Globus pallidus (tissue), 1 donor: ENCODE results near the gene ISLR2.
"Not testable (repeated sequence)": the region's sequence is repeated elsewhere in the genome, so short reads cannot be mapped to it uniquely, and the experiment has no call there.

Experiments used
- DNase-seq: peaks from one replicate; pipeline ENCODE4 v3.0.0-alpha.2; 2015; ENCODE audit warnings: low spot score

Gene ISLR2

GRCh38 chr15:74157868-74158827 lies 27.8 kb downstream of the ISLR2 start:
- DNase-seq: no peak

- no peak for DNase-seq
Measured at GRCh38 chr15:74158855-74159650, 28.7 kb downstream of the ISLR2 start.

GRCh38 chr15:74159773-74160172 lies 29.4 kb downstream of the ISLR2 start:
- no peak for DNase-seq

GRCh38 chr15:74160390-74160789 lies 30.0 kb downstream of the ISLR2 start:
- not testable (repeated sequence) for DNase-seq

- not testable (repeated sequence) for DNase-seq
Measured at GRCh38 chr15:74162195-74162536, 31.8 kb downstream of the ISLR2 start.

- no peak for DNase-seq
Measured at GRCh38 chr15:74165461-74165860, 35.1 kb downstream of the ISLR2 start.

- DNase-seq: no peak
Measured at GRCh38 chr15:74167891-74168331, 37.5 kb downstream of the ISLR2 start.

GRCh38 chr15:74168711-74169126 lies 38.3 kb downstream of the ISLR2 start:
- no peak for DNase-seq

GRCh38 chr15:74170071-74170844 lies 39.9 kb downstream of the ISLR2 start:
- DNase-seq: no peak

- no peak for DNase-seq
Measured at GRCh38 chr15:74170875-74171578, 40.6 kb downstream of the ISLR2 start.

GRCh38 chr15:74171965-74172541 lies 41.7 kb downstream of the ISLR2 start:
- DNase-seq: no peak

- DNase-seq: no peak
Measured at GRCh38 chr15:74172701-74173379, 42.5 kb downstream of the ISLR2 start.

- DNase-seq: no peak
Measured at GRCh38 chr15:74173380-74174218, 43.2 kb downstream of the ISLR2 start, which contains the start of gene ISLR. Gene ISLR, plus strand, starts transcription at chr15:74173710. Its CDS starts 1,149 bp downstream, at chr15:74174859.

GRCh38 chr15:74174219-74174957 lies 44.0 kb downstream of the ISLR2 start:
- DNase-seq: no peak

GRCh38 chr15:74174958-74175253 lies 44.5 kb downstream of the ISLR2 start:
- DNase-seq: no peak

GRCh38 chr15:74175271-74176191 lies 45.1 kb downstream of the ISLR2 start:
- DNase-seq: no peak

- DNase-seq: no peak
Measured at GRCh38 chr15:74176262-74177214, 46.2 kb downstream of the ISLR2 start.
